K562 (cell line): ENCODE measurements around the gene FGR. TPM values are rescaled to one million over a fixed set of nuclear protein-coding genes. Genes with fewer than 3 reads are reported as not detected.

Experiments
- BDP1 ChIP-seq: IDR thresholded peaks from 3 replicates; pipeline ENCODE4 v1.6.1; 2011; ENCODE audit not compliant: insufficient read length, insufficient read depth
- ETV1 ChIP-seq: fragments of 450-650 bp; conservative IDR thresholded peaks from 2 replicates; pipeline ENCODE4 v1.6.1; 2016; ENCODE audit warnings: missing genetic modification characterization, control low read depth, low read depth, missing compliant biosample characterization
- GTF3C2 ChIP-seq: IDR thresholded peaks from 3 replicates; pipeline ENCODE4 v1.6.1; 2011; ENCODE audit warnings: borderline replicate concordance, mild to moderate bottlenecking, moderate library complexity; ENCODE audit not compliant: insufficient read length; ENCODE audit errors: extremely low read depth
- HDAC6 ChIP-seq: IDR thresholded peaks from 2 replicates; pipeline ENCODE4 v1.6.1; 2012; ENCODE audit warnings: low read depth, mild to moderate bottlenecking, control low read depth, inconsistent platforms, low read length, moderate library complexity
- HNRNPLL ChIP-seq: fragments of 200-400 bp; formaldehyde crosslinking; IDR thresholded peaks from 2 replicates; pipeline ENCODE4 v1.6.1; 2017; ENCODE audit warnings: low read length, low read depth, mild to moderate bottlenecking; ENCODE audit not compliant: poor library complexity, severe bottlenecking
- KLF10 ChIP-seq: fragments of 250-450 bp; sonication (Bioruptor Pico); IDR thresholded peaks from 2 replicates; pipeline ENCODE4 v1.6.1; 2021; ENCODE audit warnings: matching md5 sums
- MCM2 ChIP-seq: fragments of 450-650 bp; IDR thresholded peaks from 2 replicates; pipeline ENCODE4 v1.6.1; 2017; ENCODE audit warnings: low read depth, mild to moderate bottlenecking
- MTF1 ChIP-seq: fragments of 250-450 bp; sonication (Bioruptor Pico); IDR thresholded peaks from 2 replicates; pipeline ENCODE4 v1.9.0; 2021; ENCODE audit warnings: moderate library complexity, mild to moderate bottlenecking, inconsistent platforms, borderline replicate concordance
- NFIC ChIP-seq: fragments of 450-650 bp; IDR thresholded peaks from 2 replicates; pipeline ENCODE4 v1.6.1; 2017; ENCODE audit warnings: mild to moderate bottlenecking, inconsistent platforms
- PTRF ChIP-seq: fragments of 450-650 bp; IDR thresholded peaks from 2 replicates; pipeline ENCODE4 v1.6.1; 2016; ENCODE audit warnings: mild to moderate bottlenecking, missing genetic modification characterization, missing compliant biosample characterization
- RREB1 ChIP-seq: fragments of 250-450 bp; sonication (Bioruptor Pico); IDR thresholded peaks from 2 replicates; pipeline ENCODE4 v1.4.0; 2020
- TCF7L2 ChIP-seq: fragments of 150-350 bp; IDR thresholded peaks from 2 replicates; pipeline ENCODE4 v1.6.1; 2016; ENCODE audit warnings: low read depth, mild to moderate bottlenecking, low read length, moderate library complexity
- ZBTB17 ChIP-seq: fragments of 450-650 bp; formaldehyde crosslinking; IDR thresholded peaks from 2 replicates; pipeline ENCODE4 v1.4.0; 2020; ENCODE audit warnings: mild to moderate bottlenecking
- ZFPM2 ChIP-seq: fragments of 250-450 bp; sonication (Bioruptor Pico); IDR thresholded peaks from 2 replicates; pipeline ENCODE4 v1.5.1; 2022; ENCODE audit warnings: mild to moderate bottlenecking
- polyA plus RNA-seq, 8 experiments: library from polyadenylated mRNA; depleted of rRNA in 4 of 8; stranded (reverse) in 5 of 8; unstranded in 3 of 8; fragments of >200 nt; fragmentation: Nextera tagmentation in 2 of 8; fragmentation: Illumina TruSeq in 1 of 8; extraction: Ambion mirVana in 2 of 8; extraction: Trizol in 1 of 8; gene quantifications; 2 replicates each; pipeline versions ENCODE4 v1.2.1 to v1.2.3, GENCODE V29; 2011 to 2014; ENCODE audit warnings: inconsistent platforms in 1 of 8, missing spikeins in 1 of 8
- total RNA-seq, 7 experiments: library from RNA; depleted of rRNA in 6 of 7; stranded (reverse); fragments of >200 nt in 6 of 7; fragmentation: Illumina TruSeq in 2 of 7; extraction: Trizol in 2 of 7; gene quantifications; 2 replicates each; pipeline versions ENCODE4 v1.2.1 to v1.2.3, GENCODE V29; 2011 to 2021; ENCODE audit warnings: low replicate concordance in 1 of 7
- TF ChIP-seq, protein P1 (sequence below): sonication (generic); formaldehyde crosslinking; IDR thresholded peaks from 2 replicates; pipeline ENCODE4 v1.8.1; 2023; ENCODE audit warnings: mild to moderate bottlenecking, missing genetic modification reagents
- TF ChIP-seq, protein P2 (sequence below): IDR thresholded peaks from 3 replicates; pipeline ENCODE4 v1.6.1; 2011; ENCODE audit warnings: borderline replicate concordance, mild to moderate bottlenecking; ENCODE audit not compliant: insufficient read length, insufficient read depth

Gene FGR
- total and polyA plus RNA-seq, 9 of the 15 experiments (the other 6 are each of a cell fraction or from before 2014, with no cell fraction given) = 0.04 to 0.11 TPM; not detected in 7

DNA sequence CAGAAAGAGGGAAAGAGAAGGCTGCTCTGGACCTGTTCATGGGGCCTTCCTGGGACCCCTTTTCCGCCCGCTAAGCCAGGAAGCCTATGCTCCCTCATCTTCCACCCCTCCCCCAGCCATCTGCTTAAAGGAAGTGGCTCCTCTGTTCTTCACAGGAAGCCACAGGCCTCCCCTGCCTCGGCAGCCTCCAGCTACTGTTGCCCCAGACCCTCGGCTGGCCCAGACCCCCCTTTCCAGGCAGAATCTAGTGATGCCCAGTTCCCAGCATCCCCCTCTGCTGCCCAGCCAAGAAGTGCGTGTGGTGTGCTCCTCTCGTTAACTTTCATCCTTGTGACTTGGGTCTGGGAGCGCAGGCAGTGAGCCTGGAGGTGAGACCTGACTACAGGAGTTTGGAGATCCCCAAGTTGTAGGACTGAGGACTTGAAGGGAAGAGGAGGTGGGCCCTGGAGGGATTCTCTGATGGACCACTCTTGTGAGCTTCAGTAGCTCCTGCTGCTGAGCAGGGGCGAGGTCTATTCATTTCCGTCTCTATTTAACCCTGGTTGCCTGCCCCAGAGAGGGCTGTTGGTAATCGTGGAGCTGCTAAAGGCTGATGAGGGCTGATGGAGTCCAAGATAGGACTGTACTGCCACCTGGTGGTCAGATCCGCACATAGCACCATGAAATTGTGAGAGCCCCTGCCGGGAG, 27.9 kb upstream of the FGR start (continued):
- TF ChIP-seq GTF3C2 (no peak), MCM2 (no peak), KLF10 (no peak), ZBTB17 (CRISPR knock-in tag) (no peak), BDP1 (no peak), ZFPM2 (no peak), HNRNPLL (no peak), TCF7L2 (no peak), RREB1 (no peak), HDAC6 (no peak), NFIC (no peak), PTRF (tag) (no peak), ETV1 (tag) (no peak), MTF1 (CRISPR knock-in tag) (no peak)
- TF ChIP-seq, protein P1, sequence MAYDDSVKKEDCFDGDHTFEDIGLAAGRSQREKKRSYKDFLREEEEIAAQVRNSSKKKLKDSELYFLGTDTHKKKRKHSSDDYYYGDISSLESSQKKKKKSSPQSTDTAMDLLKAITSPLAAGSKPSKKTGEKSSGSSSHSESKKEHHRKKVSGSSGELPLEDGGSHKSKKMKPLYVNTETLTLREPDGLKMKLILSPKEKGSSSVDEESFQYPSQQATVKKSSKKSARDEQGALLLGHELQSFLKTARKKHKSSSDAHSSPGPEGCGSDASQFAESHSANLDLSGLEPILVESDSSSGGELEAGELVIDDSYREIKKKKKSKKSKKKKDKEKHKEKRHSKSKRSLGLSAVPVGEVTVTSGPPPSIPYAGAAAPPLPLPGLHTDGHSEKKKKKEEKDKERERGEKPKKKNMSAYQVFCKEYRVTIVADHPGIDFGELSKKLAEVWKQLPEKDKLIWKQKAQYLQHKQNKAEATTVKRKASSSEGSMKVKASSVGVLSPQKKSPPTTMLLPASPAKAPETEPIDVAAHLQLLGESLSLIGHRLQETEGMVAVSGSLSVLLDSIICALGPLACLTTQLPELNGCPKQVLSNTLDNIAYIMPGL (CRISPR knock-in tag) = no peak
- TF ChIP-seq, protein P2, sequence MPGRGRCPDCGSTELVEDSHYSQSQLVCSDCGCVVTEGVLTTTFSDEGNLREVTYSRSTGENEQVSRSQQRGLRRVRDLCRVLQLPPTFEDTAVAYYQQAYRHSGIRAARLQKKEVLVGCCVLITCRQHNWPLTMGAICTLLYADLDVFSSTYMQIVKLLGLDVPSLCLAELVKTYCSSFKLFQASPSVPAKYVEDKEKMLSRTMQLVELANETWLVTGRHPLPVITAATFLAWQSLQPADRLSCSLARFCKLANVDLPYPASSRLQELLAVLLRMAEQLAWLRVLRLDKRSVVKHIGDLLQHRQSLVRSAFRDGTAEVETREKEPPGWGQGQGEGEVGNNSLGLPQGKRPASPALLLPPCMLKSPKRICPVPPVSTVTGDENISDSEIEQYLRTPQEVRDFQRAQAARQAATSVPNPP = no peak
